GM21381 (cell line): ENCODE measurements around the gene DOCK7.
"Not testable (repeated sequence)": the region's sequence is repeated elsewhere in the genome, so short reads cannot be mapped to it uniquely, and the experiment has no call there.

Experiments used
- ATAC-seq: cut with Tn5 transposase; IDR thresholded peaks from one replicate; pipeline ENCODE4 v1.9.1; 2021; ENCODE audit warnings: mild to moderate bottlenecking, moderate library complexity; ENCODE audit not compliant: unreplicated experiment

The DOCK7 gene

DNA sequence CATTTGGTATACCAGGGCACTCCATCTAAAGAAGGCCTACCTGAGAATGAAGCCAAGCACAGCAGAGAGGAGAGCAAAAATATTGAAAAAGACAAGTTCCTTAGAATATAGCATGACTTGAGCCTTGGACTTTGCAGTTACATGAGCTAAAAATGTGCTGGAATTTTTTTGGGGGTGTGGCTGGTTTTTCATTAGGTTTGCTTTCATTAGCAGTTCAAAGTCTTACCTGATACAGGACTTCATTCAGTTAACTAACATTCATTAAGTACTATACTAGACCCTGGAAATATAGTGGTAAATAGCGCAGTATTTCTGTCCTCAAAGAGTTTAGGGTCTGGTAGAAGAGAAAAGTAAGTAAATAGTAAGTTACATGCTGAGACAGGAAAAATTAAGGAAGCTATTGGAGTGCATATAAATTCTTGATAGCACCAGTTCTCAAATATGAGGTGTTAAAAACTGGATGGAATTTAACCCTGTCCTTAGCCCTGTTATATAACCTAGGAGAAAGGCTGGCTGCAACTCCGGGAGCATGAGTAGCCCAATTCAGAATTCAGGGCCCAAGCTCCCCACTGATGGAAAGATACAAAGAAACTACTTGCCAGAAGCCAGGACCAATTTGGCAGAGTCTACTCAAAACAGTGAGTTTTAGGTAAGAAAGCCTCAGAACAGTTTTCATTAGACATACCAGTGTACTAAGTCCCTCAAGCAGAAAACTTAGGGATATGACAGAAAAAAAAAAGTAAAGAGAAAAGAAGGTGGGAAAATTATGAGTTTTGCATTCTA, 3.1 kb upstream of the DOCK7 start:
- no peak for ATAC-seq

DNA sequence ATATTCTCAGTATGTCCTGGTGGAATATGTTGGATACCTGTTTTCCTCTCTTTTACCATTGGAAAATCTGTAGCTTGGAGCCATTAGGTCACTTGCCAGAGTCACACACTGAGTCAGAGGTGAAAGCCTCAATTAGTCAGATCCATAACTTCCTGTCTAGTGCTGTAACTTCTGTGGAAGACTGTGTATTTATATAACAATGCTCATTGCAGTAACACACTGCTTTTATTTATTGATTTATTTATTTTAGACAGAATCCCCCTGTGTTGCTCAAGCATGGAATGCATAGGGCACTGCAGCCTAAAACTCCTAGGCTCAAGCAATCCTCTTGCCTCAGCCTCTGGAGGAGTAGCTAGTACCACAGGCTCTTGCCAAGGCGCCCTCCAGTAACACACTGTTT, 1.3 kb upstream of the DOCK7 start:
- no peak for ATAC-seq

DNA sequence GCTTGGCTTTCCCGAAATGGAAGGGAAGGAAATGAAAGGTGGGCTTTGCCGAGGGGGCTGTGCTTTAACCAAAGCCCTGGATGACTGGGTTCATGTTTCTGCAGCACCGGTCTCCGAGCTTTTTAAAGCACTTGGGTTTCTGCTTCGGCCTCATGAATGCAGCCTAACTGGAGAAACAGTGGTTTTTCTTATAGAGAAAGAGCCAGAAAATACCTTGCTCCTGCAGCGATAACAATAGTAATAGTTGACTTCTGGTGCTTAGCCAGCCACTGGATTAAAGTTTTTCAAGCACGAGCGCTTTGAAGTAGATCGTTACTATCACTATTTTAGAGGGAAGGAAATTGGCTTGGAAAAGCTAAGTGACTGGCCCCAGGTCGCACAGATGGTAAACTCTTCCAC, 500 bp upstream of the DOCK7 start:
- ATAC-seq, result peak; percentile 8

DNA sequence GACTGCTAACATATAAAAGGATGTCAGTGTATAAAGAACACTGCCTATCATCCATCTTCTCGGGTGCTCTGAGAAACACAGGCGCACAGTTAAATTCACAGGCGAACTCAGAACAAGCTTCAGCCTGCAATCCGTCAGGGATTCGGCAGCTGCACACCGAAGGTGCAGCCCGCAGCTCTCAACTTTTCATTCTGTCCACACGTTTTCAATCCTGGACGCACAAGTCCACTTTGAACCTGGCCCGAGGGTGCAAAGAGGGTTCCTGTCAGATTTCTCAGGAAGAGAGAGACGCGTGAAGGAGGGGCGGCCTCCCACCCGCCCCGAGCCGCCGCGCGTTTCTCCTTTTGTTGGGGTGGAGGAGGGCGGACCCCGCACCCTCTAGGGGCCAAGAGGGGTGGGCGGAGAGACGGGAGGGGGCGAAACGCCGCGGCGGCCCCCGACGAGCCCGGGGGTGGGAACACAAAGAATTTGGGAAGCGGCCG, 724 bp downstream of the DOCK7 start:
- peak; percentile 28 for ATAC-seq

DNA sequence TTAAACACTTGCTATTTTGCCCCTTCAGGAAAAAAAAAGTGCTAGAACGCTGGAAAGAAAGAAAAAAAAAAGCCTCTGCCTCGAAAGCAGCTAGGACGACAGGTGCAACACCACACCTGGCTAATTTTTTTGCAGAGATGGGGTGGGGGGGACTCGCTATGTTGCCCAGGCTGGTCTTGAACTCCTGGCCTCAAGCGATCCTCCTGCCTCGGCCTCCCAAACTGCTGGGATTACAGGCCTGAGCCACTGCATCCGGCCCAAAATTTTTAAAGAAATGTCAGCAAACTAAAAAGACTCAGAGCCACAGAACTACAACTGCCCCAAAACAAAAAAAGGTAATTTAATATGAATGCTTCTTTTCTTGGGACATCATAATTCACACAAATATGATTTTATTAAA, 1.4 kb downstream of the DOCK7 start:
- ATAC-seq, result no peak

DNA sequence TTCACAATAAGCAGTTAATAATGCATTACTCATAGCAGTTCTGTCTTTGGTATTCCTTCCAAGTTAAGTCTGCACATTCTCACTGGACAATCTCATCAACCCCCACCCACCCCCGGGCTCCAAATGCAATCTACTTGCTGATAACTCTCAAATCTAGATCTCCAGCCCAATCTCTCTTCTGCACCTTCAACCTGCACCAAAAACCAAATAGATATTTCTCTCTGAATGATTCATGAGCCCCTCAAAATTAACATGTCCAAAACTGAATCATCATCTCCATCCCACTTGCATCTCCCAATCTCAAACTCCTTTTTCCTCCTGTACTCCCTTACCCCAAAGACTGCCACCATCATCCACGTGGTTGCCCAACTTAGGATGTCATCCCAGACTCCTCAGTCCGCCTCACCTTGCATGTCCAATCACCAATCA, 2.7 kb downstream of the DOCK7 start:
- ATAC-seq, result no peak

DNA sequence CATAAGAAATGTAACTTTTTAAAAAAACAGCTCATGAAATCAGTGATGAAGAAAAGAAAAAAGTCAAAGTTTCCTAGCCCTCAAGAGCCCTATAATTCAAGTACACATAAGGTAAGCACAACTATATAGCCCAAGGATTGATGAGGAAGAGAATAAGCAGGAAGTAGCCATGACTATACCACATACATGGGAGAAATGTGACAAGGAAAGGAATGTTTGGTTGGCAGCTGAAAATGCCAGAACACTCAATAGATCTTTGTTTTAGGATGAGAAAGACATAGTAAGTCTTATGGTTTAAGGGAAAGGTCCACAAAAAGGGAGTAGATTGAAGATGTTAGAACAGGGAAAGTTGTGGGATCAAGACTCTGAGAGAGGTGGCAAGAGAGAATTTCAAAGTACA, 5.7 kb downstream of the DOCK7 start:
- ATAC-seq, result no peak

DNA sequence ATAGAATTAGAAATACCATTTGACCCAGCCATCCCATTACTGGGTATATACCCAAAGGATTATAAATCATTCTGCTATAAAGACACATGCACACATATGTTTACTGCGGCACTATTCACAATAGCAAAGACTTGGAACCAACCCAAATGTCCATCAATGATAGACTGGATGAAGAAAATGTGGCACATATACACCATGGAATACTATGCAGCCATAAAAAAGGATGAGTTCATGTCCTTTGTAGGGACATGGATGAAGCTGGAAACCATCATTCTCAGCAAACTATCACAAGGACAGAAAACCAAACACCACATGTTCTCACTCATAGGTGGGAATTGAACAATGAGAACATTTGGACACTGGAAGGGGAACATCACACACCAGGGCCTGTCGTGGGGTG, 7.2 kb downstream of the DOCK7 start:
- not testable (repeated sequence) for ATAC-seq

DNA sequence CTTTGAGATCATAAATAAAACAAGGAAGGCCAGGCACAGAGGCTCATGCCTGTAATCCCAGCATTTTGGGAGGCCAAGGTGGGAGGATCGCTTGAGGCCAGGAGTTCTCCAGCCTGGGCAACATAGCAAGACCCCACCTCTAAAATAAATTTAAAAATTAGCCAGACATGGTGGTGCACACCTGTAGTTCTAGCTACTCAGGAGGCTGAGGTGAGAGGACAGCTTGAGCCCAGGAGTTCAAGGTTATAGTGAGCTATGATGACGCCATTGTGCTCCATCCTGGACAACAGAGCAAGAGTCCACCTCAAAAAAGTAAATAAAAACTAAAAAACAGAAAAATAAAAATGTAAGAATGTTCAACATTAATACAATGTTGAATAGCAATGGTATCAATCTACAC, 10.4 kb downstream of the DOCK7 start:
- not testable (repeated sequence) for ATAC-seq

DNA sequence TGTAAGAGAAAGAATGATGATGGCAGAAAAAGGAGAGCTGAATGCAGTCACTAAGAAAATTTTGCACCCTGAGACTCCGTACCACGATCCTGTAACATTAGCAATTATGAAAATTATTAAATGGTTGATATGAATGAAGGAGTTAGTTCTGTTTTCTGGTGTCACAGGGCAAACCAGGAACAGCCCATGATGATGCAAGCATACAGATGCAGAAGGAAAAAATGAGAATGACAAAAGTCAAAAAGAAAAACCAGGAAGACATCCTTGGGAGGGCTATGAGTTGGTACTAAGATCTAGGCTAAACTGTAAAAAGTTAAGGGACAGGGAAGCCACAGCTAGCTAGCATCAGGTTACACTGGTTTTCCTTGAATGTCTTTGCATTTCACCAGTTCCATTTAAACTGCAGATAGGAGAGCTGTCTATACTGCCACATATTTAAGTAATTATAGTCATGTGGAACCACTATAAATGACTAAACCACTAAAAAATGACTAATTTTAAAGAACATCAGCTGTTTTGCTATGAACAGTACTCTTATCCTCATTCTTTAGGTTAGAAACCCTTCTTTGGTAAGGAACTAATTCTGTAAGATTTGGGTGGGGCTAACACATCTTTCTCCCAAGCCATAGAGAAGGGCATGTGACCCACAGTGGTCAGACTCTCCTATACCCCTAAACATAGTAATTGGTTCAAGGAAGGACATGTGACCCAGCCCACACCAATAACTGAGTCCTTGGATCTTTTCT, 11.4 kb downstream of the DOCK7 start:
- ATAC-seq, result no peak

DNA sequence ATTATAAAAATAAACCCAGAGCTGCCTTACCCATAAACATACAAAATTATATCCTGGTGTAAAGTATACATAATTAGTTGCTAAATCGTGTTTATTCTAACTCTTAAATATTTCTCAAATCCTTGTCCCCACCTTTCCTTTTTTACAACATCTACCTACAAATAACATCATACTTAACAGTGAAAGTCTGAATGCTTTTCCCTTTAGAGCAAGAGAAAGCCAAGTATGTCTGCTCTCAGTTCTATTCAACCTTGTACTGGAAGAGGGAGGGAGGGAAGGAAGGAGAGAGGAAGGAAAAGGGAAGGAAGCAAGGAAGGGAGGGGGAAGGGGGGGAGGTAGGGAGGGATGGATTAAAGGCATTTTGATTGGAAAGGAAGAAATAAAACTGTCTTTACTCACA, 14.6 kb downstream of the DOCK7 start:
- ATAC-seq, result no peak

DNA sequence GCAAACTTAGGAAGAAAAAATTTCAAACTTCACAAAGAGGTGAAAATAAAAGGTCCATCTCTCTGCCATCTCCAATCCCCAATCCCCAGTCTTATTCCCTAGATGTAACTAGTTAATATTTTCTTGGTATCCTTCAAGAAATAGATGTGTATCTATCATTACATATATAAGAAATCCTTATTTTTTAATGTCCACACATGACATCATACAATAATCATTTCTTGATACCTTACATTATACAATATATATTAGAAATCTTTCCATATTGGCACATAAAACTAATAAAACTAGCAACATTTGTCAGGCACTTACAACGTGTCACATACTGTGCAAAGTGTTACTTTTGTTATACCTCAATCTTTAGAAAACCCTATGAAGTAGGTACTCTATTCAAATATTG, 16.2 kb downstream of the DOCK7 start:
- no peak for ATAC-seq

DNA sequence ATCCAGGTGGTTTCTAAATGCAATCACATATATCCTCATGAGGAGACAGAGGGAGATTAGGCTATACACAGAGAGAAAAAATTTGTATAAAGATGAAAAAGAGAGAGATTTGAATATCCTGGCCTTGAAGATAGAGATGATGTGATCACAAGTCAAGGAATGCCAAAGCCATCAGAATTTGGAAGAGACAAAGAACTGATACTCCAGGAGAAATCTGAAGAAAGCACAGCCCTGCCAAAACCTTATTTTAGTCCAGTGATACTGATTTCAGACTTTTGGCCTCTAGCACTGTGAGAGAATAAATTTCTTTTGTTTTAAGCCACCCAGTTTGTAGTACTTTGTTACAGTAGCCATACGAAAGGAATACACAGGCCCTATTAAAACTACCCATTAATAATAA, 33.4 kb downstream of the DOCK7 start:
- no peak for ATAC-seq

DNA sequence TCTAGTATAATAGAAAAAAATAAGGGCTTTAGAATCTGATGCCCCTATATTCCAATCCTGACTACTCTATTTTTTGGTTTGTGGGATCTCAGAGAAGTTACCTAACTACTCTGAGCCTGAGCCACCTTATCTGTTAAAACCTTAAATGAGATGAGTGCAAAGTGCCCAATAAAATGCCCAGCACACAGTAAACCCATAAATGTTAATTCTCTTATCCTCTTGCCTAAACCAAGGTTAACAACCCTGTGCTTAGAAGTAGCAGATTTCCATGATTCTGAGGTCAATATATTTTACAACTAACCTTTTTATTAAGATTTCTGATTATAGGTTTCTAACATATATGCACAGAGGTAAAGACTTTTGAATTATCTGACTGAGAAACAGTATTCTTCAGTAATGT, 35.8 kb downstream of the DOCK7 start:
- no peak for ATAC-seq

DNA sequence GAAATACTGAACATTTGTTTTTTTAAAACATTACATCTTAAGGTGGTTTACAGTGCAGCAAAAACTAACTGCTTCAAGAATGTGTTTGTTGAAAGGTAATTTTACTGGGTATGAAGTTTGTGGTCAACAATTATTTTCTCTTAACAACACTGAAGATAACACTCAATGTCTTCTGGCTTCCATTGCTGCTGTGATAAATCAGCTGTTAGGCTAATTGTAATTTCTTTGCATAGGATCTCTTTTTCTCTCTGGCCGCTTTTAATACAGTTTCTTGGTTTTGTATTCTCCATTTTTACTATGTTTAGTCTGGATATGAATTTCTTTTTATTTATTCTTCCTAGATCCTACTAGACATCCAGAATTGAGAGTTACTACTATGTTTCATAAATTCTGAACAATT, 44.9 kb downstream of the DOCK7 start:
- no peak for ATAC-seq

DNA sequence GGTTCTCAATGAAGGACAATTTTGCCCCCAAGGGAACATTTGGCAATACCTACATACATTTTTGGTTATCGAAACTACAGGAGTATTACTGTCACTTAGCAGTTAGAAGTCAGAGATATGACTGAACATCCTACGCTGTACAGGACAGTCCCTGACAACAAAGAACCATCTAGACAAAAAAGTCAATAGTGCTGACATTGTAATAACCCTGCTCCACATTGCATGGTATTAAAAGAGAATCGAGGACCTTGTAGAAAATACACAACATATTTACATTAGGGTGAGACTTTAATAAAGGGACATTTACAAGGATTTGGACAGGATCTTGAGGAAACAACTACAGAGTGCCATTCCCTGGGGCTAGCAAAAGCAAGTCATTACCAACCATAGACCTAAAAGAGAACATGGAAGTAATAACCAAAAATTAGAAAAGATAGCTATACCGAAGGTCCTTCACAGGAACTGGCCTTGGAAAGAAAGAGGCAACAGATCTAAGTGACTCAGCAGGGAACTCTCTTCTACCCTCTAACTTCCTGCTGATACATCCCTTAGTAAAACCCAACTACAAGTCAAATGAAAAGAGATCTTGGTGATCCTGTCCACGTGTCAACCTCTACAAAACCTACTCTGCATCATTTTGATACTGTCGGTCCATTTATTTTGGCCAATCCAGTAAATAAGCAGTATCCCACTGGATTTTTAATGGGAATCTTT, 50.6 kb downstream of the DOCK7 start:
- ATAC-seq, result no peak

DNA sequence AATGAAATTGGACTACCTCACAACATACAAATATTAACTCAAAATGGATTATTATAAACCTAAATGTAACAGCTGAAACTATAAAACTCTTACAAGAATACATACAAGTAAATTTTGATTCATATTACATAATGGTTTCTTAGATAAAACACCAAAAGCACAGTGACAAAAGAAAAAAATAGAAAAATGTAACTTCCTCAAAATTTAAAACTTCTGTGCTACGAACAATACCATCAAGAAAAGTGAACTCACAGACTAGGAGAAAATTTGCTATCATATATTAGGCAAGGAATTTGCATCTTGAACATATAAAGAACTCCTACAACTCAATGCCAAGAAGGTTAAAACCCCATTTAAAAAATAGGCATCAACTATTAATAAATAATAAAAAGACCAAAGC, 59.7 kb downstream of the DOCK7 start:
- no peak for ATAC-seq

DNA sequence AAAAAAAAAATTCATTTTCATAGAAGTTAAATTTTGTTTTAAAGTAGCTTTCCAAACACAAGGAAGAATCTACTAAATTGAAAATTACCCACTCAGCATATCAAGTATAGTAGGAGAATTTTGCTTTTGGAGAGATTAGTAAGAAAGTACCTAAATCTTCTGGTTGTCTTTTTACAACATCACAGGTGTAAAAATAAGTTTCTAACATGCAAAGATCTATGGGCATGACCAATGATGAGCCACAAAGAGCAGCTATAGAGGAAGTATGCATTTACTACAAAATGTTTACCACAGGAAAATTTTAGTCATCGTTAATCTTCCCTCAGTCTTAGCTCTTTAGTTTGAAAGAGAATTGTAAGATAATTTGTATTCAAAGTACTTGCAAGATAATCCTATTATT, 62.8 kb downstream of the DOCK7 start:
- ATAC-seq, result peak; percentile 47

DNA sequence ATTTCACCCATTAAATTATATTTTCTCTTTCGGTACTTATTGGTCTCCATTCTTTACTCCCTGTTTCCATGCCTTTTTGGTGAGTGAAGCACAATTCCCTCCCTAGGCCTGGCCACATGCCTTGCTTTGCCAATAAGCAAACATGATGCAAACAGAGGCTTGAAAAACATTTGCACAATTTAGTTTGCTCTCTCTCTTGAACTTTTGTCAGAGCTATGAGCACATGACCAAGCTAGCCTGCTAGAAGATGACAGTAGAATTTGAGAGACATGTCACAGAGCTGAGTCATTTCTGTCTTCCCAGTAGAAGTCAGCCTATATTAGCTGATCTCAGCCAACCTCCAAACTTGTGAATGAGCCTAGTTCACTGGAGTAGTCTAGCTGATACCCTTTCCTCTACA, 66.3 kb downstream of the DOCK7 start:
- ATAC-seq, result peak; percentile 89

DNA sequence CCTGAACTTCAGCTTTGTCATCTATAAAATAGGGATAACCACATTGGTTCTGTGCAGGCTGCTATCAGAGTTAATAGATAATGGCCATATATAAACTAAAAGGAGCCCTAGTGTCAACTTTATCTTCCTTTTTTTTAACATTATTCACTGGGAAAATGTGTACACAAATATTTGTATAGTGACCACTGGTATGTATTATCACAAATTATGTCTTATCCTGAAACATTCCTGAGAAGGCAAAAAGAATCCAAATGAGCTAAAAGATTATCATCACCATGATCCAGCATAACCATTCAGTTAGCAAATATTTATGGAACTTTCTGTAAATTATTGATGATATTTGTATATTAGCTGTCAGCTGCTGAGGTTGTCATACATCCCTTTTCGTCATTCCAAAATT, 74.3 kb downstream of the DOCK7 start:
- ATAC-seq, result no peak

DNA sequence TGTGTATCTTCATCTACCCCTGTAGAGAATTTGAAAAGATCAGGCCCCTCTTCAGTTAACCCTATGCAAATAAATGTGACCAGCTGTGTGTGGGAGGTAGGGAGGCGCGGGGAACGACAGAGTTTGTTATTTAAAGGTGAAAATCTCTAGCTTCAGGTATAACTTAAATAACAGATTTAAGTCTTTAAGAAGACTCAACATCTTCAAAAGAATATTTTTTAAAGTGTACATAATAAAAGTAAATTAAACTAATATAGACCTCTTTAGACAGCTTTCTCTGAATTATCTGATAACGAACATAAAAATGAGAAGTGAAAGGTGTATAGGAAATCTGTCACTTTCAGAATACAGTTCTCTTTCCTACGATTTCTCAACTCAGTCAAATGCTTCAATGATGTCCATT, 74.9 kb downstream of the DOCK7 start:
- peak; percentile 92 for ATAC-seq

DNA sequence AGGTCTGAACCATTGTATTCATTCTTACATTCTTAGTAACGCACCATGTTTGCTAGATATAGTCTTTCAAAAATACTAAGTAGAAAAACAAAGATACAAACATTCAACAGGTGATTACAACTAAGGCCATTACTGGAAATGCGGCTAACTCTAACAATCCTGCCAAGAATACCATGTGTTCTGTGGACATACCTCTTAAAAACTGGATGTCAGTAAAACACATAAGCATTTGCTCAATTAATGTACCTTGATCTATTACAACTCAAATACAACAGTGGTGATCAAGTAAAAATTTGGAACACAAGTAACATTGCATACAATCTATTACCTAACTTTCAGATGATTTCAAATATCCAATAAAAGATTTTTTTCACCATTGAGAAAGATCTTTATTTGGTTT, 75.4 kb downstream of the DOCK7 start:
- ATAC-seq, result no peak
